GM19463 (cell line): Measurements from ENCODE around the gene AOAH.

Experiments used
- ATAC-seq: cut with Tn5 transposase; IDR thresholded peaks from one replicate; pipeline ENCODE4 v1.9.1; 2021; ENCODE audit warnings: mild to moderate bottlenecking, moderate library complexity; ENCODE audit not compliant: unreplicated experiment

Gene AOAH

DNA sequence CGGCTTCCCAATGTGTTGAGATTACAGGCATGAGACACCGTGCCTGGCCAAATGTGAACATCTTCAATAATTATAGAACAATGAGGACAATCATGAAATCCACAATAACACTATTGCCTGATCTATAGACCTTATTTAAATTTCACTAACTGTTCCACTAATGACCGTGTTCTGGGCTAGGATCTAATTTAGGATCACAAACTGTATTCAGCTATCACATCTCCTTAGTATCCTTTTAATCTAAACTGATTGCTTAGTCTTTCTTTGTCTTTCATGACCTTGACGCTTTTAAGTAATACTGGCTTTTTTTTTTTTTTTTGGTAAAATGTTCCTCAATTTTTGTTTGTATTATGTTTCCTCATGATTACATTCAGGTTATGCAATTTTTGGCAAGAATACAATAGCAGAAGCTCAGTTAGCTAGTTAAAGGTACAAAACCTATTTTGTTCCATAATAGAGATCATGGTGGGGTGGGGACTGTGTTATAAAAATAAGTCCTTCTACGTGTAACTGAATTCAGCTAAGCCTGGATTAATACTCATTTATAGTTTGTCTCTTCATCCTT, 158.4 kb downstream of the AOAH start:
- no peak for ATAC-seq

- no peak for ATAC-seq
These were observed 159.8 kb downstream of the AOAH start for GRCh38 chr7:36564489-36564888.

GRCh38 chr7:36563706-36564327, 160.5 kb downstream of the AOAH start:
- ATAC-seq = no peak

DNA sequence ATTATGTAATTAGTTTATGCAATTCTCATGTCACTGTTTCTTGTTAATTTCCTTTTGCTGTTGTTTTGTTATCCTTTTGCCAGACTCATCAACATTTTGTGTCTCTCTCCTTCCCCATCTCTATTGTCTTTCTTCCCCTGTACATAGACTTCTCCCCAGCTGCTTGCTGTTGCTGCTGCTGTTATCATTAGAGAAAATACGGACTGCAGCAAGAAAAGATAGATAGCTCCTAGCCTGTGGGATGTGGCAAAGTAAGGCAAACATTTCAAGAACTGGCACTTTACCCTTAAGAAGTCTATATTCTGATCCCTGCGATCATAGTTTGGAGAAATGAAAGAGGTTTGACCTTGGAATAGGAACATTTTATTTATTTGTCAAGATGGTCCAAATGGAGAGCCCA, 162.2 kb downstream of the AOAH start:
- ATAC-seq = no peak

- ATAC-seq = no peak
These were observed 175.3 kb downstream of the AOAH start for GRCh38 chr7:36549029-36549428.

GRCh38 chr7:36547416-36547815, 176.9 kb downstream of the AOAH start:
- ATAC-seq = no peak

GRCh38 chr7:36546331-36546730, 178.0 kb downstream of the AOAH start:
- ATAC-seq = no peak

- ATAC-seq = no peak
These were observed 179.0 kb downstream of the AOAH start for GRCh38 chr7:36545291-36545690.

DNA sequence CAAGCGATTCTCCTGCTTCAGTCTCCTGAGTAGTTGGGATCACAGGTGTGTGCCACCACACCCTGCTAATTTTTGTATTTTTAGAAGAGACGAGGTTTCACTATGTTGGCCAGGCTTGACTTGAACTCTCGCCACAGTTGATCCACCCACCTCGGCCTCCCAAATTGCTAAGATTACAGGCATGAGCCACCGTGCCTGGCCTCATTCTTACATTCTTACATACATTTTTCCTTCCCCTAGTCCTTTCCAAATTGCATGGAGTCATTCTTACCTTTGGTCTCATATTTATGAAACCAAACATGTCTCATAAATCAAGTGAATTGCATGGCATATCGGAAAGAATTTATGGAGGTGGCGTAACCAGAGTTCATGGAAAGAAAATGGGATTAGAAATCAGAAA, 186.2 kb downstream of the AOAH start:
- ATAC-seq = no peak

DNA sequence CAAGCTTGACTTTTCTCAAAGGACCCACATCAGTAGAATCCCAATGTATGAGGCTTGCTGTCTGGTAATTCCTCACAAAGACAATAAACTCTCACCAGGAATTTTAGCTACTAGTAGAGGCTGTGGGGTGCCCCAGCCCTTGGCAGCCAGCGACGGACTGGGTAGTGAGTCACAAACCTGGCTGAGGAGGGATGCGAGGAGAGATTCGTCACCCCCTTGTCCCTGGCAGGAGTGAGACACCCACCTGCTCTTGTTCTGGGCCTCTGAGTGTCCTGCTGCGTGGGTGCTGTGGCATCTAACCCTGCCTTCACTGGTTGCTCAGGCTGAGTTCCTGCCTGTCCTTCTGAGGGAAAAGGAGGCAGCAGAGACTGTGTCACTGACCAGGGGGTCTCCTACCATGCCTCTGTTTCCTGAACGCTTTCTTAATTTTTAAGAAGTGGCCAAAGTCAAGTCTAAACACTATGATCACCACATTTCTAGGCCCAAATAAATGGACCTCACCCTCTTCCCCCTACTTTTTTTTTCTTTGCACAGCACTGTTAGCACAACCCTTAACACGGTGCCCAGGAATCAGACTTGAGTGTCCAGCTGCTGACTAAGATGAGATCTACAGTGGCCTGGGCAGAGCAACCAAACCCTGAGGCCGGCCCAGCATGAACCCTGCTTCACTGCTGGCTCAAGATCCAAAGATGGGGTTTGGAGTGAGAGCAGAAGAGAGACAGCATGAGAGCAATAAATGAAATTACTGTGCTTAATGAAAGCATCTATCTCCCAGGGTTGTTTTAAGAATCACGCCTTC, 188.2 kb downstream of the AOAH start:
- no peak for ATAC-seq

GRCh38 chr7:36533717-36534116, 190.6 kb downstream of the AOAH start:
- no peak for ATAC-seq

DNA sequence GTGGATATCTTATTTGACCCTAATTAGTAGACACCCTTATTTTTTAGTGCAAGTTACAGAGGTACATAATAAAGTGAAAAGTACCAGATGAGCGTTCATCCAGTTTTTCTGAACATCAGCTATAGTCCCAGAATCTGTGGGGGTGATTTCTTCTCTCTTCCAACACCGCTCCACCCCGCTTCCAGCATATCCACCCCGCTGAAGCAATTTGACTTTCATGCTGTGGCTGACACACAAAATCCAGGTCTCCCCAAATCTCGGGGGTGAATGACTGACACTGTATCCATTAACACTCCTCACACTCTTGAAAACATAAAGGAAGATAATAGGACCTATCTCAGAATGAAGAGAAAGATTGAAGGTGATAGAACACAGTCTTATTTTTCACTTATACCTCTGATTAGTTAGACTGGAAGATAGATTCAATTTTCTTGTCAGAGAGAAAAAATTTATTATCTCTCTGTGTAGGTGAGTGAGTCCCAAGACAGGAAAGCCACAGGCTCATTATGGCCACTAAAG, 191.3 kb downstream of the AOAH start:
- no peak for ATAC-seq

DNA sequence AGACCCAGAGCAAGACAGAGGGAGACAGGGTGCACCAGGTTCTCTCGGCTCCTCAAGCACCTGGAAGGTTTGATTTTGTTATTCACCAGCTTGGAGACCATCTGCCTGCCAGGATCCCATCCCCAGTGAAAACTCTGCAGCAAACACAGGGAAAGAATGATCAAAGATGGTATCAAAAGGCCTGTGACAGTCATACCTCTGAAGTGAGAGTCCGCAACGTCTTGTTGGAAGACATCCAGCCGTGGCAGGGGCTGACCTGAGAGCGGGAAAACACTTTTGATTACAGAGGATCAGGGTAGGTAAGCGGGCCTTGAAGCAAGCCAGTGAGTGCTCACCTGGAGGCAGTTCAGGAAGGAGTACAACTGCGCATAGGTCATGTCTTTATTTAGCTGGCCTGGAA, 192.3 kb downstream of the AOAH start:
- ATAC-seq = no peak

- ATAC-seq = no peak
These were observed 193.8 kb downstream of the AOAH start for GRCh38 chr7:36530456-36530855.

GRCh38 chr7:36527549-36527913, 196.8 kb downstream of the AOAH start:
- no peak for ATAC-seq

GRCh38 chr7:36526863-36527548, 197.3 kb downstream of the AOAH start:
- ATAC-seq = peak; percentile 96

- ATAC-seq = no peak
These were observed 200.8 kb downstream of the AOAH start for GRCh38 chr7:36523371-36524101.

DNA sequence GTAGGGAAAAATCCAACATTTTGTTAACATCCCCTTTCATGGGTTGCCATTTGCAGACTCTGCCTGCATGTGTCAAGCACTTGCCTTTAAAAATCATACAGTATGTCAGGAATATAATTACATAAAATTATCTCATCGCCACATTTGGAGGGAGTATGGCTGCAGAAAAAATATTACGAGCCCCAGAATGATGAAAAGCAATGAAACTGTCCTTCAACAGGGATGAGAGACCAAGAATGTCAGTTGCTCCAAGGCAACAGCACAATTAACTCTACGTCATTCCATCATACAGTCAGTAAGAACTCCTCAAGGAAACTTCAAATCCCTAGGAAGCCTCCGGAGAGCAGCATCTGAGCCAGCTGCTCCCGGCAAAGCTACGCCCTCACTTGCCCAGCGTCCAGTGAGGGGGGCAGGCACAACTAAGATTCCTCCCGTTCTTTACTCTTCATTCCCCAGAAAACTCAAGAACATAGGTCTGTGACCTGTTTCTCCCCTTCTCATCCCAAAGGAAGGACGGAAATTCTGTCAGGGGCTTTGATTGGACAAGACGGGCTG, 201.8 kb downstream of the AOAH start:
- no peak for ATAC-seq

DNA sequence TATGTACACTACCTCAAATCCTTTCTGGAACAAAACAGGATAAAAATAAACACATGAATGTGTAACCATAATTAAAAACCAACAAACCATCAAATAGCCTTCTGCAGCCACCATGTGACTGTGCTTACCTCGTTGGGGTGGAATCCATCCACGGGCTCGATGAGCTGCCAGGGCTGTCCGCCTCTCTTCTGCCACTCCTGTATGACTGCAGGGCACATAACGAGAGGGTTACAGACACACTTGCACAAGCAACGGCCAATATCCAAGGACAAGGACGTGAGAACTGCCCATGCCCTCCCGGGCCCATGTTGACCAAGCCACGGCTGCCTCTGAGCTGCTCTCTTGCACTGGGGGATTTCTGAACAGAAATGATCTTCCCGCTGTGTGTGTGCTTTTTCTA, 202.4 kb downstream of the AOAH start:
- ATAC-seq = no peak

DNA sequence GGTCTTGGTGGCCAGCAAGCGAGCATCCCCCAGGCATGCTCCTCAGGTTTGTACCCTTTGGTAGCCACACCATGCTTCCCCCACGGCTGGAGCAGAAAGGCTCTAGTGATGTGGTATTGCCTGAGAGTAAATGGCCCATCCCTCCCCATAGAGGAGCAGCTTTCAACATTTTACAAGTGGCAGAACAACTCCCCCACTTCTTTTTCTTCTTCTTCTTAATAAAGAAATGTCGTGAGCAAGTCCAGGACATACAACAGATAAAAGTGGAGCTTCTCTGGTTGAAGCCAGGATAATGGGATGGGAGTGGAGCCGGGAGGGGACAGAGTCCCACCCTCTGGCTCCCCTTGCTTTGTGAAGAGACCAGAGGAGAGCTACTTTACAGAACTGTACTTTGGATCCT, 203.2 kb downstream of the AOAH start:
- ATAC-seq = no peak

- no peak for ATAC-seq
These were observed 208.4 kb downstream of the AOAH start for GRCh38 chr7:36515847-36516246.
